ENCODE results near the gene OR52N2.

- TF ChIP-seq POLR2A (IDR thresholded peaks at IDR 0.05; ENCODE audit: low read length) (no peak), GATA1 (IDR thresholded peaks at IDR 0.05; ENCODE audit: low read depth, low read length) (no peak)
Observed at GRCh38 chr11:5808500-5809121, at the start of gene OR52N2.

Data from erythroblast (primary cell).